ENCODE measurements around the gene TMEM131L. TPM values are rescaled to one million over a fixed set of nuclear protein-coding genes. Genes with fewer than 3 reads are reported as not detected.

Gene TMEM131L
- total RNA-seq, 1 experiment from 2014 or later, result 14.6 TPM

DNA sequence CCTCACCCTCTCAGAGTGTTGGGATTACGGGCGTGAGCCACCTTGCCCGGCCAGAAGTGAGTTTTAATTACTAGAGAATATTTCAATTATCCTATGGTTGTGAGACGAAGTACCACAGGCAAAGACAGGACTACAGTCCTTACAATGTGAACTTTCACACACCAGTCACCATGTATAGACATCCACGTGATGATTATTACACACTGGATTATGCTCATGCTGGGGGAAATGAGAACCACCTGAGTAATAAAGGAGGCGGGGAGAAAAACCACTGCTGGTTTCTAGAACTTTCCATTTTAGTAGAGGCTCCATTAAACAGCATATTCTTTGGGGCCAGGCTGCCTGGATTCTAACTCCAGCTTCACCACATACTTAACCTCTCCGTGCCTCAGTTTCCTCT is 175.4 kb downstream of the TMEM131L start:
- no peak overlapping the region for H2BK20ac ChIP-seq (ENCODE audit: low read depth, low read length, poor library complexity, severe bottlenecking)
- no peak overlapping the region for H2BK5ac ChIP-seq (ENCODE audit: insufficient read length, low read length)
- no peak overlapping the region for H3K18ac ChIP-seq (ENCODE audit: insufficient read length, low read depth, low read length)
- H3K4me2 ChIP-seq (ENCODE audit: insufficient read depth, insufficient read length, low read length), result no peak overlapping the region
- Mint-ChIP-seq H3K9me3 (peaks cover 8% of the 10 kb centered on the region in 2 experiments), H3K27me3 (ENCODE audit: low read depth) (no peaks in the 10 kb centered on the region), H3K36me3 (ENCODE audit: insufficient read depth in 1 of 3, low read depth in 3 of 3) (peaks cover 4 to 12% (median 7%) of the 10 kb centered on the region in 3 experiments; a peak in 6 of 7 replicates), H3K4me1 (peaks cover 7 to 10% of the 10 kb centered on the region in 2 experiments), H3K27ac (no peak overlapping the region), H3K4me3 (no peak overlapping the region)
- H2AFZ ChIP-seq (ENCODE audit: low read length), result no peak overlapping the region
- no peak overlapping the region for H3K23ac ChIP-seq (ENCODE audit: insufficient read length, low read depth, low read length)
- no peaks in the 10 kb centered on the region for H3K79me2 ChIP-seq (ENCODE audit: insufficient read depth, low read length)
- H3K23me2 ChIP-seq (ENCODE audit: insufficient read length, low read depth, low read length, poor library complexity, severe bottlenecking), result no peaks in the 10 kb centered on the region
- no CpG with 5 or more reads among the region's 7 CpGs for WGBS (ENCODE audit: extremely low coverage, insufficient read length, low lambda C conversion rate)
- DNase-seq, result no peak
- no peaks in the 10 kb centered on the region for H4K20me1 ChIP-seq (ENCODE audit: control insufficient read depth, insufficient read depth, insufficient read length)
- no peaks in the 10 kb centered on the region for H3K9me3 ChIP-seq (ENCODE audit: control insufficient read depth, low read depth, low read length)
- H2BK15ac ChIP-seq (ENCODE audit: low read depth, low read length), result no peak overlapping the region
- H2BK120ac ChIP-seq (ENCODE audit: low read depth, low read length, poor library complexity, severe bottlenecking), result no peak overlapping the region
- no peaks in the 10 kb centered on the region for H3K79me1 ChIP-seq (ENCODE audit: insufficient read depth, low read depth, low read length, poor library complexity, severe bottlenecking)
- TF ChIP-seq CTCF (conservative IDR thresholded peaks at IDR 0.05), result no peak
- H3K27me3 ChIP-seq (ENCODE audit: insufficient read depth, low read length), result no peaks in the 10 kb centered on the region
- H3K4ac ChIP-seq (ENCODE audit: low read depth, low read length), result no peak overlapping the region
- H3K27ac ChIP-seq (ENCODE audit: insufficient read length, low read depth, low read length), result no peak overlapping the region
- no peak overlapping the region for H3T11ph ChIP-seq (ENCODE audit: low read length)
- H3K4me1 ChIP-seq (ENCODE audit: insufficient read depth, low read length), result no peaks in the 10 kb centered on the region; the same call in 1 of the 2 replicates
- H4K5ac ChIP-seq (ENCODE audit: insufficient read length, low read depth, low read length), result no peak overlapping the region
- no peak overlapping the region for H4K91ac ChIP-seq (ENCODE audit: insufficient read length, low read depth, low read length)
- H3K14ac ChIP-seq (ENCODE audit: insufficient read depth, low read length), result no peak overlapping the region
- H2AK5ac ChIP-seq (ENCODE audit: insufficient read length, low read length), result no peak overlapping the region
- H4K8ac ChIP-seq (replicated peaks; ENCODE audit: insufficient read length, low read depth, low read length), result no peak overlapping the region
- no peak overlapping the region for H3K9ac ChIP-seq (ENCODE audit: extremely low read depth, insufficient read length, low read length)
- H2BK12ac ChIP-seq (ENCODE audit: insufficient read length, low read depth, low read length), result no peak overlapping the region
- no peak overlapping the region for H3K56ac ChIP-seq (ENCODE audit: insufficient read length, low read depth, low read length)

Data from H9 (cell line).